Measurements from ENCODE around the gene DXO. TPM values are rescaled to one million over a fixed set of nuclear protein-coding genes. Genes with fewer than 3 reads are reported as not detected.
"Not testable (repeated sequence)": the region's sequence is repeated elsewhere in the genome, so short reads cannot be mapped to it uniquely, and the experiment has no call there.

DXO gene
- total RNA-seq, 2 donors from 2014 or later: 12.8 to 20.9 TPM

DNA sequence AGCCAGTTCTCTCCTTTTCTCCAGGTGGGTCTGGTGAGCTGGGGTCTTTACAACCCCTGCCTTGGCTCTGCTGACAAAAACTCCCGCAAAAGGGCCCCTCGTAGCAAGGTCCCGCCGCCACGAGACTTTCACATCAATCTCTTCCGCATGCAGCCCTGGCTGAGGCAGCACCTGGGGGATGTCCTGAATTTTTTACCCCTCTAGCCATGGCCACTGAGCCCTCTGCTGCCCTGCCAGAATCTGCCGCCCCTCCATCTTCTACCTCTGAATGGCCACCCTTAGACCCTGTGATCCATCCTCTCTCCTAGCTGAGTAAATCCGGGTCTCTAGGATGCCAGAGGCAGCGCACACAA is 26.8 kb downstream of the DXO start:
- DNase-seq (no peak), ATAC-seq (no peak)
- intact Hi-C loops (cut with DNase I): loop anchor here in 1 of 2 donors (5.0 kb wide), 1 partner anchor 38 kb away; no protein-coding TSS in a partner anchor

DNA sequence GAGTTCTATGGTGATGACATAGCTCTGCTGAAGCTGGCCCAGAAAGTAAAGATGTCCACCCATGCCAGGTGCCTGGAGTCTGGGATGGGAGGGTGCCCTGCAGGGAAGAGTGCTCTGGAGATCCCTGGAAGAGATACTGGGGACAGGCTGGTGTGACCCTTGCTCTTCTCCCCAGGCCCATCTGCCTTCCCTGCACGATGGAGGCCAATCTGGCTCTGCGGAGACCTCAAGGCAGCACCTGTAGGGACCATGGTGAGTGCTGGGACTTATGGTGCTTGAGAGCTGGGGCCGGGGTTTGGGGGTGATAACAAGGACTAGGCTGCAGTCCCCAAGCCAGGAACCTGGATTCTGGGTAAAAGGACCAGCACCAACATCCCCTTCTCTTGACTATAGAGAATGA is 28.2 kb downstream of the DXO start:
- no peak for DNase-seq
- intact Hi-C loops (cut with DNase I): no loop called here
- ATAC-seq: no peak

DNA sequence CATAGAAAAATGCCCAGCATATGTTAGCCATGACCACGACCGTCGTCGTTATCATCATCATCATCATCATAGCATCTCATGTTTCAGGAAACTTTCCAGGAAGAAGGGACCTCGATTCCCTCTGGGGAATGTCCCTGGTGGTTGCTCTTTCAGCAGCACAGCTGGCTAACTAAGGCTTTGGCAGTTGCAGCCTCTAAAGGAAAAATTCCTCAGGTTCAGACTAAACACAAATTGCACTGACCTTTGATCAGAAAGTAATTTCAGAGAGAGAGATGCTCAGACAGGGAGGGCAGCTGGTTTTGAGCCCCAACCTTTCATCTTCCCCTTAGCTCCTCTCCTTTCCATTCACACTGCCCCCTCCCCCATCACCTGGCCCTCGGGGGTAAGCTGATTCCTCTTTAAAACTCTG is 31.7 kb downstream of the DXO start:
- no peak for ATAC-seq
- no peak for DNase-seq
- intact Hi-C loops (cut with DNase I): no loop called here

DNA sequence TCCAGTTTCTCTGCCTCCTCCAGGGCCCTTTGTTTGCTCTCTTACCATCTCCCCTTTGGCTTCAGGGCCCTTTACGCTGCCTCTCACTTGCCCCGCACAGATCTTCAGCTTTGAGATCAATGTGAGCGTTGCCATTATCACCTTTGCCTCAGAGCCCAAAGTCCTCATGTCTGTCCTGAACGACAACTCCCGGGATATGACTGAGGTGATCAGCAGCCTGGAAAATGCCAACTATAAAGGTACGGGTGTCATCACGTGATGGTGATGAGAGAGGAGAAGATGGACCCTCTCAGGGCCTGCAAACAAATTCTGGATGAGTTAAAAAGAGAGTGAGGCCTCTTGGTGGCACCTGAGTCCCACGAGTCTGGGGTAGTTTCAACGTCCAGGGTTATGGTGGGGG is 36.1 kb downstream of the DXO start:
- intact Hi-C loops (cut with DNase I): no loop called here
- ATAC-seq: no peak
- DNase-seq: no peak

DNA sequence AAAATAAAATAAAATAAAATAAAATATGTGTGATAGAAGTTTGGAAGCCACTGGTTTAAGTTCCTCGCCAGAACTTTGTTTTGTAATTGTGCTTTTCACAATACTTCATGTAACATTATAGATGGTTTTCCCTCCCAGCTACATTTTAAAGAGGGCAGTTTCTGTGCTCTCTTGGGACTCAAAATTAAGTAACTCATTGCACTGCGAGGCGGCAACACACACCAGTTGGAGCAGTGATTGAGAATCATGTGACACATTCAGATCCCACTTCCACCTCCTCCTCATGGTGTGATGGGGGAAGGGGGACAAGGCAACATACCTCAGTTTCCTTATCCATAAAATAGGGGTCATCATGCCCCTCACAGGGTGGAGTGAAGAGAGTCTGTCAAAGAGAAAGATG is 36.9 kb downstream of the DXO start:
- intact Hi-C loops (cut with DNase I): no loop called here
- DNase-seq (no peak), ATAC-seq (no peak)

DNA sequence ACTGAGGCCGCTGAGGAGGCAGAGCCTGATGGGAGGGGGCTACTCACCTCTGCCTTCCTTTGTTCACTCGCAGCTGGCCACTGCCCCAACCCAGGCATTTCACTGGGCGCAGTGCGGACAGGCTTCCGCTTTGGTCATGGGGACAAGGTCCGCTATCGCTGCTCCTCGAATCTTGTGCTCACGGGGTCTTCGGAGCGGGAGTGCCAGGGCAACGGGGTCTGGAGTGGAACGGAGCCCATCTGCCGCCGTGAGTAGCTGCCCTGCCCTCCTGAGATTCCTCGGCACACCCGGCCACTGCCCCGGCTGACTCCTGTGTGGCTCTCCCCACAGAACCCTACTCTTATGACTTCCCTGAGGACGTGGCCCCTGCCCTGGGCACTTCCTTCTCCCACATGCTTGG is 38.4 kb downstream of the DXO start:
- intact Hi-C loops (cut with DNase I): no loop called here
- ATAC-seq: no peak
- no peak for DNase-seq

DNA sequence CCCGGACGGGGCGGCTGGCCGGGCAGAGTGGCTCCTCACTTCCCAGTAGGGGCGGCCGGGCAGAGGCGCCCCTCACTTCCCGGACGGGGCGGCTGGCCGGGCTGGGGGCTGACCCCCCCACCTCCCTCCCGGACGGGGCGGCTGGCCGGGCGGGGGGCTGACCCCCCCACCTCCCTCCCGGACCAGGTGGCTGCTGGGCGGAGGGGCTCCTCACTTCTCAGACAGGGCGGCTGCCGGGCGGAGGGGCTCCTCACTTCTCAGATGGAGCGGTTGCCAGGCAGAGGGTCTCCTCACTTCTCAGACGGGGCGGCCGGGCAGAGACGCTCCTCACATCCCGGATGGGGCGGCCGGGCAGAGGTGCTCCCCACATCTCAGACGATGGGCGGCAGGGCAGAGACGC is 39.8 kb downstream of the DXO start:
- intact Hi-C loops (cut with DNase I); ATAC-seq; DNase-seq: not testable (repeated sequence)

DNA sequence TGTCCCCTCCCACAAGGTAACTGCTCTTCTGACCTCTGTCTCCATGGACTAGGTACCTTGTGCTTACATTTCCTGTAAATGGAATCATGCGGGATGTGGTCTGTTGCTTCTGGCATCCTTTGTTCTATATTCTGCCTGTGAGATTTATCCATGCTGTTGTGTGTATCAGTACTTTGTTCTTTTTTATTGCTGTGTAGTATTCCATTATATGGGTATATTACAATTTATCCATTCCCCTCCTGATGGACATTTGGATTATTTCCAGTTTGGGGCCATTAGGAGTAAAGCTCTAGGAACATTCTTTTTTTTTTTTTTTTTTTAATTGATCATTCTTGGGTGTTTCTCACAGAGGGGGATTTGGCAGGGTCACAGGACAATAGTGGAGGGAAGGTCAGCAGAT is 41.0 kb downstream of the DXO start:
- no peak for DNase-seq
- ATAC-seq: no peak
- intact Hi-C loops (cut with DNase I): no loop called here

DNA sequence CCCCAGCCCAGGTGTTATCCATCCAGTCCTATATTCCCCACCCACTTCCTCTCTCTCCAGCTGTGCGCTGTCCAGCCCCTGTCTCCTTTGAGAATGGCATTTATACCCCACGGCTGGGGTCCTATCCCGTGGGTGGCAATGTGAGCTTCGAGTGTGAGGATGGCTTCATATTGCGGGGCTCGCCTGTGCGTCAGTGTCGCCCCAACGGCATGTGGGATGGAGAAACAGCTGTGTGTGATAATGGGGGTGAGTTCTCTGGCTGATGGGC is 43.3 kb downstream of the DXO start:
- ATAC-seq (no peak), DNase-seq (no peak)
- intact Hi-C loops (cut with DNase I): no loop called here

DNA sequence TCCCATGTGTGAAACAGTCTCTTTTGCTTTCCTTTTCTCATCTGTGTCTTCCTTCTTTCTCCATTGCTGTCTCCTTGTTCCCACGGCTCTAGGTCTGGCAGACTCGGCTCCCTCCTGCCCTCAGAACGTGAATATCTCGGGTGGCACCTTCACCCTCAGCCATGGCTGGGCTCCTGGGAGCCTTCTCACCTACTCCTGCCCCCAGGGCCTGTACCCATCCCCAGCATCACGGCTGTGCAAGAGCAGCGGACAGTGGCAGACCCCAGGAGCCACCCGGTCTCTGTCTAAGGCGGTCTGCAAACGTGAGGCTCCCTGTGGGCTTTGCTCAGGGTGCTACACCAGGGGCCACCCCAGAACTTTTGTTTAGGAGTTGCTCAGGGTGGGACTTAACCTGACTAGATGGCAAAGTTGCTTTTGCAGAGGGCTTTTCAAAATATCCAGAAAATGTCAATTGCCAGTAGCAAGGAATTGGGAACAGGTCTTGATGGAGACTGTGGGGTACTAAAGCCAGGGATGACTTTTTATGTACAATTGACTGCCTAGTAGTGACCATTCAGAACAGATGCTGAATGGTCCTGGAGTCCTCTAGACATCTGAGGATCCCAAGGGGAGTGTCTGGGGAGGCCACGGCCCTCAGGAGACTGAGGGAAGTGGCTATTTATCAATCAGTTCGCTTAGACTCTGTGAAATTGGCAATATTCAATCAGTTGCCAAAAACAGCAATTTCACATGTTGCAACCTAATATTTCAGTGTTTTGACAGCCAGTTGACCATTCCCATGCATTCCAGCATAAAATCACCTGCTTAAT is 43.9 kb downstream of the DXO start:
- intact Hi-C loops (cut with DNase I): no loop called here
- DNase-seq (no peak), ATAC-seq (peak in 1 of 2 donors; percentile 12)

DNA sequence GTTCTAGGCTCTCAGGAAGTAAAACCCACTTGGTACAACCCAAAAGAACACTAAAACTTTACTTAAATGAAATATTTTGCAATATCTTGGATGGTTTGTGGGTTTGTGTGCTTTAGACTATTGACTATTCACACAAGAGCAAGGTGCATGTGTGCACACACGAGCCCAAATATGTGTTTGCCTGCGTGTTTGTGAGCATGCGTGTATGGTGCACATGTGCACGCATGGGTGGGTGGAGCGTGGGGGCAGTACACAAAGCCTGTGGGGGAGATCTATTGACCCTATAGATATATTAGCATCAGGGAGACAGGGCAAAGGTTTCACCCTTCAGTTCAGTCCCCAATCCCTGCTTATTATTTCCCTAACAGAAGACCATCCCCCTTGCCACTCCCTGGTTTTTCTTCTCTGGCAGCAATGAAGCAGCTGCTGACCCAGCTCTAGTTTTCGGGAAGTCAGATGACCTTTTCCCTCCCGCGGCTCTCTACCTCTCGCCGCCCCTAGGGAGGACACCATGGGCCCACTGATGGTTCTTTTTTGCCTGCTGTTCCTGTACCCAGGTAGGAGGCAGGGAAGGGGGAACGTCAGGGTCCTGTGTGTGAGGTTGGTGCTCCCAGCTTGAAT is 44.6 kb downstream of the DXO start, which contains the start of gene C2:
Gene C2 (plus strand): TSS at position 476 of the 621 bp plus-strand sequence. CDS start 36 bp downstream, at position 512.
- intact Hi-C loops (cut with DNase I): no loop called here
- no peak for DNase-seq
- peak; percentile 15 to 47 for ATAC-seq

DNA sequence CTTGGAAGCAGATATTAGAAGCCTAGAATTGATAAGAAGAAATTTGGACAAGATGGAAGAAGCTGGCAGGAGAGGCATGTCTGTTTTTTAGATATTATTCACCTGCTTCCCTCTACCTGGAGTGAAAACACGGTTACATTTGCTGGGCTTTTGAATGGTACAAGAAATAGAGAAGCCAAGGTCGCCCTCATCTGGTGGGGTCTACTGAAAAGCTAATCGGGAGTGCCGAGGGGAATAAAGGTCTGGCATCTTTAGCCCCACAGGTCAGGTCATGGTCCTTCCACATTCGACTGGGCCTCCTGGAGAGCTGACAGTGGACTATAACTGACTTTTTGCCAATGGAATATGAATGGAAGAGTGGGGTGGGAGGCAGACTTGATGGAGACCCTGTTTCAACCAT is 49.0 kb downstream of the DXO start:
- ATAC-seq (peak in 1 of 2 donors; percentile 41), DNase-seq (no peak)
- intact Hi-C loops (cut with DNase I): no loop called here

DNA sequence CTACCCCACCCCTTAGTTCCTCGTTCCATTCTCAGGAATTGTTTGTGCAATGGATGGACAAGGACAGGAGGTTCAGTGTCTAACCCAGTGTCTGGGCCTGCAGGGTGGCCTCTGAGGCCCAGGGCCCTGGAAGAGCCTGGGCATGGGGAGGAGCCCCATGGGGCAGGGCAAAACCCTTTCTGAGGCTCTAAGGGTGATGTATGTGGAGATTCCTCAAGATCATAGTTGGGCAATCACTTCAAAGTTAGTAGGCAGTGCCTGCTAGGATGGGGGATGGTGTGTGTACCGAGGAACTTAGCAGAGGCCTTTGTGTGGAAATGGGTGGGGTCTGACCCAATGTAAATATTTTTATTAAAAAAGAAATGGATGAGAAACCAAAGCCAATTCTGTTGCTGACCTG is 51.1 kb downstream of the DXO start:
- ATAC-seq (peak in 1 of 2 donors; percentile 71), DNase-seq (no peak)
- intact Hi-C loops (cut with DNase I): no loop called here

Small RNA genes lying within 50 kb of the gene (microRNA-seq; reads per million reads assigned to microRNA genes)
- gene MIR1236: 0 reads per million in 2 donors

Other genes starting within 250 kb of the DXO start
- under 1 TPM; 0.39 to 0.41 TPM for gene MPIG6B, start 248.8 kb downstream of the DXO start, total RNA-seq
- 10 to 100 TPM; 55.6 to 56.2 TPM for gene DDAH2, start 242.8 kb downstream of the DXO start, total RNA-seq
- gene CLIC1, start 235.6 kb downstream of the DXO start, total RNA-seq: 100 to 1,000 TPM; 151 to 196 TPM
- 1 to 10 TPM; 2.6 to 3.0 TPM for gene MSH5, start 232.1 kb downstream of the DXO start, total RNA-seq
- under 1 TPM; 0.71 to 0.73 TPM for gene SAPCD1, start 209.5 kb downstream of the DXO start, total RNA-seq
- gene VWA7, start 194.8 kb downstream of the DXO start, total RNA-seq: 1 to 10 TPM; 4.8 to 6.2 TPM
- 10 to 100 TPM; 24.8 to 39.3 TPM for gene VARS1, start 176.4 kb downstream of the DXO start, total RNA-seq
- gene LSM2, start 165.2 kb downstream of the DXO start, total RNA-seq: 10 to 100 TPM; 24.3 to 29.4 TPM
- gene HSPA1L, start 156.9 kb downstream of the DXO start, total RNA-seq: 1 to 10 TPM; 1.1 to 2.6 TPM
- 100 to 1,000 TPM; 197 to 288 TPM for gene HSPA1A, start 156.6 kb downstream of the DXO start, total RNA-seq
- 100 to 1,000 TPM; 142 to 192 TPM for gene HSPA1B, start 144.4 kb downstream of the DXO start, total RNA-seq
- gene NEU1, start 109.3 kb downstream of the DXO start, total RNA-seq: 10 to 100 TPM; 26.8 to 31.8 TPM
- not detected for gene SLC44A4, start 93.1 kb downstream of the DXO start, total RNA-seq
- gene EHMT2, start 74.4 kb downstream of the DXO start, total RNA-seq: 10 to 100 TPM; 12.9 to 20.2 TPM
- gene ZBTB12, start 70.1 kb downstream of the DXO start, total RNA-seq: 1 to 10 TPM; 2.5 to 4.6 TPM
- 10 to 100 TPM; 12.3 to 30.0 TPM for gene C2, start 44.4 kb downstream of the DXO start, total RNA-seq
- gene CFB, start 26.0 kb downstream of the DXO start, total RNA-seq: 100 to 1,000 TPM in 1 of 2 donors, 10 to 100 TPM in 1; 50.3 to 113 TPM
- gene NELFE, start 13.2 kb downstream of the DXO start, total RNA-seq: 10 to 100 TPM; 39.8 to 53.7 TPM
- 10 to 100 TPM; 36.8 to 45.1 TPM for gene SKIC2, start 13.0 kb downstream of the DXO start, total RNA-seq
- gene C4A, start 9.9 kb upstream of the DXO start, total RNA-seq: 100 to 1,000 TPM; 199 to 206 TPM
- gene C4B, start 42.7 kb upstream of the DXO start, total RNA-seq: 100 to 1,000 TPM; 177 to 235 TPM
- gene CYP21A2, start 66.3 kb upstream of the DXO start, total RNA-seq: 10 to 100 TPM in 1 of 2 donors, 1 to 10 TPM in 1; 2.0 to 10.3 TPM
- 100 to 1,000 TPM; 143 to 158 TPM for gene TNXB, start 137.2 kb upstream of the DXO start, total RNA-seq
- 10 to 100 TPM; 35.4 to 36.2 TPM for gene ATF6B, start 156.1 kb upstream of the DXO start, total RNA-seq
- 1 to 10 TPM; 2.6 TPM for gene FKBPL, start 158.2 kb upstream of the DXO start, total RNA-seq
- under 1 TPM; 0.77 to 0.97 TPM for gene PRRT1, start 179.8 kb upstream of the DXO start, total RNA-seq
- 10 to 100 TPM; 20.2 to 29.6 TPM for gene PPT2, start 182.0 kb upstream of the DXO start, total RNA-seq
- 1 to 10 TPM; 7.1 to 8.7 TPM for gene EGFL8, start 192.5 kb upstream of the DXO start, total RNA-seq
- 10 to 100 TPM; 54.8 to 58.1 TPM for gene AGPAT1, start 203.9 kb upstream of the DXO start, total RNA-seq
- gene RNF5, start 206.3 kb upstream of the DXO start, total RNA-seq: 10 to 100 TPM; 73.0 to 77.9 TPM
- gene AGER, start 212.1 kb upstream of the DXO start, total RNA-seq: 1 to 10 TPM; 2.4 to 2.8 TPM
- 10 to 100 TPM; 43.7 to 47.7 TPM for gene PBX2, start 218.1 kb upstream of the DXO start, total RNA-seq
- gene GPSM3, start 220.5 kb upstream of the DXO start, total RNA-seq: 10 to 100 TPM in 1 of 2 donors, 1 to 10 TPM in 1; 8.5 to 15.8 TPM

Data from left cardiac atrium (tissue), 4 donors.